GM10248 (cell line): ENCODE results near the gene TAL2.

ENCODE experiments used
- CTCF ChIA-PET: fragments of 300-600 bp; sonication (Branson Sonifier 250); formaldehyde crosslinking; extraction: SDS; loops from one replicate; lab custom pipeline; 2021; ENCODE audit warnings: antibody characterized with exemption; lab: Yijun Ruan, JAX
- POLR2A ChIA-PET: fragments of 350-650 bp; sonication (Branson Sonifier 250); formaldehyde crosslinking; extraction: SDS; loops from one replicate; lab custom pipeline; 2020; ENCODE audit warnings: antibody characterized with exemption; lab: Yijun Ruan, JAX
- DNase-seq: peaks from one replicate; pipeline ENCODE4 v3.0.0; 2012; ENCODE audit errors: extremely low spot score
- CTCF ChIP-seq: IDR thresholded peaks from 2 replicates; pipeline ENCODE4 v1.5.1; 2012; ENCODE audit warnings: mild to moderate bottlenecking, low read depth; ENCODE audit errors: extremely low read depth, missing control alignments, control extremely low read depth

Gene TAL2

GRCh38 chr9:105651806-105652205 lies 10.5 kb upstream of the TAL2 start:
- no peak for DNase-seq

DNA sequence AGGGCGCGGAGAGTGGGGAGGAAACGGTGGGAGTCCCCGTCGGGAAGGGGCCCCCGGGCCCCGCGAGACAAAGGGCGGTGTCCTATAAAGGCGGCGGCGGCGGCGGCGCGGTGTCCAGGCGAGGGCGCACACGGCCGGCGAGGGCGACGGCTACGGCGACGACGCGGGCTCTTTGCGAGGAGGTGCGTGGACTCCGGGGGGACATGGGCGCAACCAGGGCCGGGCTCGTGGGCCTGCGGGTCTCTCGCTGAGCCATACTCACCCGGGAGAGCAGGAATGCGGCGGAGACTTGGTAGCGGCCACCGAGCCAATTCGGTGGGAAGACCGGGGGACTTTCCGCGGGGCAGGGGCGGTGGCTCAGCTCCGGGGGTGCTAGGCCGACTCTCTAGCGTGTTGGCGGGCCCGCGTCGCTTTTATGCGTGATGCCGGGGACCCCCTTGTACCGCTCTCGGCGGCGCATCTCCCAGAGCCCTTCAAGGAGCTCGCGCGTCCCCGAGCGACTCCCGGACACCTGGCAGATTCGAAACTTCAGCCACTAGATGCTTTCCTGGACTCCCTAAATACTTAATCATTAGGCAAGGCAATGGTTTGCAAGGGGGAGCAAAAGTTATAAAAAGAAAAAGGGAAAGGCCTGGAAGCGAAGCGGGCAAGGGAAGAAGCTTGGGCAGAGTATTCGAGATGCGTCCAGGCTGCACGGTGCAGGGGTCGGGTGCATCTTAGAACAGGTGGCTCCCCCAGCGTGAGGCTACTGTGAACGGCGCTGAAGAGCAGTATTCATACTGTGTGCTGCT lies 5.9 kb upstream of the TAL2 start:
- ChIA-PET CTCF (interaction anchor here (1.0 to 3.2 kb wide), 13 partner anchors 8 to 418 kb away, joined by 3 to 15 read pairs (median 5); no protein-coding TSS in a partner anchor), POLR2A (no interaction called here)
- peak; percentile 61 for TF ChIP-seq CTCF
- peak; percentile 78 for DNase-seq

More at GRCh38 chr9:105651806-105652205, 10.5 kb upstream of the TAL2 start:
- TF ChIP-seq CTCF, result no peak
- POLR2A ChIA-PET, result no interaction called here
- CTCF ChIA-PET, result interaction anchor here (1.7 kb wide), 1 partner anchor 10 kb away, joined by 6 read pairs; the partner anchor contains the start of gene TAL2

- DNase-seq, result no peak
- CTCF ChIA-PET, result interaction anchor here (1.0 to 3.2 kb wide), 3 partner anchors 10 to 35 kb away, joined by 3 to 15 read pairs (median 6); no protein-coding TSS in a partner anchor
- POLR2A ChIA-PET, result no interaction called here
- TF ChIP-seq CTCF, result no peak
Measured at GRCh38 chr9:105658351-105658750, 3.9 kb upstream of the TAL2 start.

DNA sequence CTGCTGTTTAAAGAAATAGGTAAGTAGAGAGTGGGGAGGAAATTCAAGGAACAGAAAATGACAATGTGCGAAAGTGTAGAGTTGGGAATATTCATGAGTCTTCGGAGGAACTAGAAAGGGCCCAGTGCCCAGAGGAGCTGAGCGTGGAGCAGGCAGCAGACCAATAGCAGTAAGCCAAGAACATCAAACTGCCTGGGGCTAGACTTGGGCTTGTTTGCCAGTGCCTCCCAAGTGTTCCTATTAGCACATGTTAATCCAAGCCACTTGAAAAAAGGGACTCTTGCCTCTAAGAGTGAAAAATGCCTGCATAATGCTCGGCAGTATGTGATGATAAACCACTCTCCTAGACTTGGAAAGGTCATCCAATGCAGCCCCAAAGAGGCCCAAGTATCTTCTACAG lies 1.2 kb upstream of the TAL2 start:
- DNase-seq, result no peak
- CTCF ChIA-PET, result interaction anchor here (1.5 to 2.0 kb wide), 2 partner anchors 10 to 101 kb away, joined by 3 to 6 read pairs; no protein-coding TSS in a partner anchor
- TF ChIP-seq CTCF, result no peak
- POLR2A ChIA-PET, result no interaction called here

DNA sequence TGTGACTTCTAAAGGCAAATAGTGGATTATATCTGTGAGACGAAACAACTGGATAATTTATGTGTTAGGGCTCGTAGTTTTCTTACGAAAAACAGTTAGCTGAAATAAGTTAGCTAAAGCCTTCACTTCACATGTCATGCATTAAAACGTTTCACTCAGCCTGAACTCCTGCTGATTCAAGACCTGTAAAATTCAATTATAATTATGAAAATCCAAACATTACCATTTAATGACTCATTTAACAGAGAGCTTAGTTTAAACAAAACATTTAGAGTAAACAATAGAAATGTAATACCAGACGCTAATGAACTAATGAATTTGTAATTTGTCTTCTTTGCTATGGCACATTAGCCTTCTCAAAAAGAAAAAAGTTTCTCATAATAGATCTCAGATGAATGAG lies 1.7 kb downstream of the TAL2 start:
- ChIA-PET POLR2A (no interaction called here), CTCF (interaction anchor here (1.4 kb wide), 1 partner anchor 15 kb away, joined by 4 read pairs; no protein-coding TSS in a partner anchor)
- DNase-seq, result no peak
- no peak for TF ChIP-seq CTCF

GRCh38 chr9:105667867-105668266 lies 5.6 kb downstream of the TAL2 start:
- POLR2A ChIA-PET, result no interaction called here
- CTCF ChIA-PET, result interaction anchor here (0.6 to 1.7 kb wide), 5 partner anchors 10 to 34 kb away, joined by 3 to 6 read pairs (median 4); no protein-coding TSS in a partner anchor
- DNase-seq, result no peak
- no peak for TF ChIP-seq CTCF
